GM19025 (cell line): Measurements from ENCODE around the gene TMEM220.

Experiments used
- ATAC-seq: cut with Tn5 transposase; IDR thresholded peaks from one replicate; pipeline ENCODE4 v1.9.1; 2021; ENCODE audit warnings: mild to moderate bottlenecking, low read depth, moderate library complexity; ENCODE audit not compliant: unreplicated experiment

Gene TMEM220

DNA sequence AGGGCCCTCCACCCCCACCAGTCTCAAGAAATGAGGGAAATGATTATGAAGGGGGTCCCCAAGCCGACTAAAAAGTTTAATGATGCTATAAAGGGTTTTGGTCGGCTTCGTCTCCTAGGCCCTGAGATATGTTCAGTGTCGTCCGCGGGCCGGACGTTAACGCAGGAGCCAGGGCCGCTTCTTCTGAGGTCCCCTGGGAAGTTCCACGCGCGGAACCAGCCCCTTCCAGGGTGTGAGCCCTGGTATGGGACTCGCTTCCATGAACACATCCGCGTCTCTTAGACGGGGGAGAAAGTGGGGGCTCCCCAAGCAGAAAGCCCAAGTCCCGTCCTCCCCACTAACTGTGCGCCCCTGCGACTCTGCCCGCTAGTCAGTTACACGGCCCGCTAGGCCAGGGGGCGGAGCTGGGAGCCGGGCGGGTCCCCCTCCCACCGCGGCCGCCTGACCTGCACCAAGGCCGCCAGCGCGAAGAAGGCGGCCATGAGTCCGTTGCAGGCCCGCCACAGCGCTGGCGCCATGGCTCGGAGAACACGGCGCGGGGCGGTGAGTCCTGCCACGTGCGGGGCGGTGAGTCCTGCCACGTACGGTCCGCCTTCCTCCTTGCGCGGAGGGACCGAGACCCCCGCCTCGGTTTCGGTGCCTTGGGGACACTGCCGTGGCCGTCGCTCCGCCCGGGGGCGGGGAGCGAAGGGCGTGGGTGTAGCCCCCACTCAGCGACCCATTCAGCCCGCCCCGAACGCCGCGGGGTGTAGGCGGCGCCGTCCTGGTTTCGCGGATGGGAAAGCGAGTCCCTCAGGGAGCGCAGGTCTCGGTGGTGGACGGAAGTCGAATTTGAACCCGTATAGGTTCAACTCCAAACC lies at the start of gene TMEM220:
Gene TMEM220, minus strand, starts transcription at position 690 of the 860 bp plus-strand sequence. Its CDS starts 172 bp downstream, at position 518.
- peak; percentile 62 for ATAC-seq

DNA sequence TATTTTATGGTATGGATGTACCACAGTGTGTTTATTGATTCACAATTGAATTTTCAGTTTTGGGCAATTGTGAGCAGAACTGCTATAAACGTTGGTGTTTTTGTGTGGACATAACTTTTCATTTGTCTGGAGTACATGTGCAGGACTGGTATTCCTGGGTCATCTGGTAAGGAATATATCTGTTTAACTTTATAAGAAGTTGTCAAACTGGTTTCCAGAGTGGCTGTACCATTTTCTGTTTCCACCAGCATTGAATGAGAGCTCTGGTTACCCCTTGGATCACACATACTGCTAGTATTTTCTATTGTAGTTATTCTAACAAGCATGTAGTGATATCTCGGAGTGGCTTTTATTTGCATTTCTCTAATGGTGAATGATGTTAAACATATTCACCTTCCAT lies 49.8 kb upstream of the TMEM220 start:
- no peak for ATAC-seq

DNA sequence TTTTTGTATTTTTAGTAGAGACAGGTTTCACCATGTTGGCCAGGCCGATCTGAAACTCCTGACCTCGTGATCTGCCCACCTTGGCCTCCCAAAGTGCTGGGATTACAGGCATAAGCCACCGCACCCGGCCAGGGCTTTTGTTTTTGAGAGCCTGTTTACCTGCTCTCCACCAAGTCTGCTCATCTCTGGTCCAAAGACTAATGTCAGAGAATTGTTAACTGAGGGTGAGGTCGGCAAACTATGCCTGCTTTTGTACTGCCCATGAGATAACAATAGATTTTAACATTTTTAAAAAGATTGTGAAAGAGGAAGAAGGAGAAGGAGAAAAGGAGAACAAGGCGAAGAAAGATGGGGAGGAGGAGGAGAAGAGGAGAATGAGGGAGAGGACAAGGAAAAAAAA lies 48.1 kb upstream of the TMEM220 start:
- no peak for ATAC-seq

DNA sequence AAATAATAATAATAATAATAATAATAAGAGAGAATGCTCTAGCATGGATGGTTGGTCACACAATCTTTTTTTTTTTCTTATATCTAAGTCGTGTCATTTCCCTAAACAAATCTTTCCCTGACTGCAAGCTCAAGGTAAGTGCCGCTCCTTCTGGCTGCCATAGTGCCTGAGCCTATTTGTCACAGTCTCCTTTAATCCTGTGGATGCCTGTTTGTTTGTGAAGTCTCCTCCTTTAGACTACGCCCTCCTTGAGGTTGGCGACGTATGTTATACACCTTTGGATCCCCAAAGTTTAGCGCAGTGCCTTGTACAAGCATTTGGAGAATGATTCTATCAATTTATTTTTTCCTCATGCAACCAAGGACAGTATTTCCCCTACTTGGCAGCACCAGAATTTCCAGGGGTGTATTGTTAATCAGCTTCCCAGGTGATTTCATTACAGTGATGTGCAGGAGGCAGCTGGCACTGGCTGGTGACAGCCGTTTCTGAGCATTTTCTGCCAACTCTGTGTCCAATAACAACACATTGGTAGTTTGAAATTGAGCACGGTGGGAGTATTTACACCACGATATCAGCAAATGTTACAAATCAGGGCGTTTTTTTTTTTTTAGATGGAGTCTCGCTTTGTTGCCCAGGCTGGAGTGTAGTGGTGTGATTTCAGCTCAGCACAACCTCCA lies 47.4 kb upstream of the TMEM220 start:
- no peak for ATAC-seq

DNA sequence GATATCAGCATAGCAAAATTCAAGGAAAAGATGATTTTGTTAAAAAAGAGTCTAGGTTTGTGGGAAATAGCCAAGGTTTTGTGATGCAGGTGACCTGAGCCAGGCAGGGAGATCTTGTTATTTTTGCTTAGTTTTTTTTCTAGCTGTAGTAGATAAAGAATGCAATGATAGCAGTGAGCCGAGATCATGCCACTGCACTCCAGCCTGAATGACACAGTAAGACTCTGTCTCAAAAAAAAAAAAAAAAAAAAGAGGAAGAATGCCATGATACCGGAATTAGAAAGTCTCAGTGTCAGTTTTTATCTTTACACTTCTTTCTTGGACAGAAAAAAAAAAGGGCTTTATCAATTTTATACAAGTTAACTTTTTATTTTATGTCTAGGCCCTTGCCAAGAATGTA lies 46.6 kb upstream of the TMEM220 start:
- ATAC-seq = no peak

DNA sequence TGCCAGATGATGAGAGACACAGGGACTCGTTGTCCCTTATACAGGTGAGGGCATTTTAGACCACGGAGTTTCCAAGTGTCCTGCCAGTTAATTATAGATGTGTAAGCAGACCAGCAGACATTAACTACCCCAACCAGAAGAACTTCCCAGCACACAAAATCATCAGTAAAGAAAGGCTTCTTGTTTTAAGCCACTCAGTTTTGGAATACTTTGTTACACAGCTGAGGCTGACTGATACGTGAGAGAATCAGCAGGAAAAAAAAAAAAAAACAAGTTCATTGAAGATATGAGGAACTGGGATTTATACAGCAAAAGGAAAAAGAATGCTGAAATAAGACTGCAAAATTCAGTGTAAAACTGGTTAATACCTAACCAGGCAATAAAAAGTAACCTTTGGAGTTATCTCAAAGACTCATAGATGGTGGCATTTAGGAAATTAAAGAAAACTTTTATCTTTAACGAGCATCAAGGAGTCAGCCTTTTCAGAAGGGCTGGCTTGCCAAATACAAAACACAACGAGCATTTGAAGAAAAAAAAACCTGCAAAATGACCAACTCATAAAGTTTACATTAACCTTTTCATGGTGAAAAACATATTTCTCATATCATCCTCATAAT lies 46.0 kb upstream of the TMEM220 start:
- ATAC-seq = no peak

DNA sequence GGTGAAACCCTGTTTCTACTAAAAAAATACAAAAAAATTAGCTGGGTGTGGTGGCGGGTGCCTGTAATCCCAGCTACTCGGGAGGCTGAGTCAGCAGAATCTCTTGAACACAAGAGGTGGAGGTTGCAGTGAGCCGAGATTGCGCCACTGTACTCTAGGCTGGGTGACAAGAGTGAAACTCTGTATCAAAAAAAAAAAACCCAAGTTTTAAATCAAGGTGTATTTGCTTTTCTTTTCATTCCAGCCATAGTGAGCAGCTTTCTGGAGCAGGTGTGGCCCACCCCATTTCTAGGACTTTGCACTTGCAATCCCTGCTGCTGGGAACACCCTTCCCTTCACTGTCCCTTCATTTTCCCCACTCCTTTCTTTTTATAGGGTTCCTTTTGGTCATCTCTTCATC lies 45.2 kb upstream of the TMEM220 start:
- ATAC-seq = no peak

DNA sequence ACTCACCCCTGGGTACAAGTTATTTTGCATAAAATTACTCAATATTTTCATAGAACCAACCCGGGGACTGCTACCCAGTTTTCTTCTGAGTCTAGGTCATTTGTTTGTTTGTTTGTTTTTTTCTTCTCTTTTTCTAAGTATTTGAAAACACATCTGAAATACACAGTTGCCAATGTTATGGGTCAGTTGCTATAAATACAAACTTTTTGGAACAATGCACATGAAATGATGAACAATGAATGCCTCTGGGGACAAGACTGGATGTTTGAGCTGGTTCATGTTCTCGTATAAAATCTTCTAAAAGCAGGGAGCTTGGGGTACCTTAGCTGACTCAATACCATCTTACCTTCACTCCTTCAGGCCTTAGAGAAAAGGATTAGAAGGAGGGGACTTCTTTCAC lies 43.6 kb upstream of the TMEM220 start:
- ATAC-seq = no peak

DNA sequence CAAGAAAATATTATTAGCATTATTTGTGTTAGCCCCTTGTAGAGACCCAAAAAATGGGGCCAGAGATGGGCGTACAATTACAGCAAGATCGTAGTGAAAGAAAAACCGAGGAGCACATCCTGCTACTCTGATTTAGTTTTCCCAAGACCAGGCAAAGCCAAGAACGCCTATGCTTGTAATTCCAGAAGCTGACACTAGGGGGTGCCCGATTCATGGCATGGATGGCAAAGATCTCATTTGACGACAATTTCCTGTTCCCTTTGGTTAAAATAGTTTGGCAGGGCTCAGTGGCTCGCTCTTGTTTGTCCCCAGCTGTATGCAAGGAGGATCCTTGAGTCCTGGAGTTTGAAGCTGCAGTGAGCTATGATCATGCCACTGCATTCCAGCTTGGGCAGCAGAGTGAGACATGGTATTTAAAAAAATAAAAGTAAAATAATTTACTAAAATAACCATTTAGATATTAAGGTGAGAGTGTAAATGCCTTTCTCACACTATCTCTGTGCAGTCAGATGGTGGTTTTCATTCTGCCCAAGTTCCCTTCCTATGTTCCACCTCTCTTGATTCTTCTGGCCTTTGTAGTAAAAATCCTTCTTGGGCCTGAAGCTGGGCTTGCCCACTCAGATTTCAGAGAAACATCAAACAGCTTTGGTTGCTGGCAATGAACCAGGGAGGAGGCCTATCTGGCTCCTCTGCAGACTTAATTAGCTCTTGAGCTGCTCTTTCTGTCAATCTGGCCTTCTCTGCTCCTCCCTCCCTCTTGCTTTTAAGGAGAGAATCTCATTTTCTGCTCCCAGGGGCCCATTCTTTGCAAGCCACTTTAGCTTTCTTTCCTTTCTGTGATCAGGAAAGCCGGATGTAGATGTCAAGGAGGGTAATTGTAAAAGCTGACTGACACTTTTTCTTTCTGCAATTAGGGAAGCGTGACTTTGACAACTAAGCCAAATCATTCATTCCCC lies 42.9 kb upstream of the TMEM220 start:
- no peak for ATAC-seq

DNA sequence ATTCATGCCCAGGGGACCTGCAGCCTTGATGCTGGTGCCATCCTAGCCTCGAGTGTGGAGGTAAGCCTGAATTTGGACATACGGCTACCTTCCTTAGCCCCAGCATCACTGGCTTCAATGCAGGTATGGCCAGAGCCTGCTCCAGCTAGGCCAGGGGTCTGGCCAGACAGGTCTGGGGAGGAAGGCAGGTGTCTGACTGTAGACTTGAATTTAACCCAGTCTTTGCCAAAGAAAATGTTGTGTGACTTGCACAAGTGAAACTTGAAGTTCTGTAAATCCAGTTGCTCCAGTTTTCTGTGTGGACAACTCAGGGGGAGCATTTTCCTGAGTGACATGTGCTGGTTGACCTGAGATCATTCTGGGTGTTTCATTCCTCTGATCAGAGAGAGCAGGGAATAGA lies 41.3 kb upstream of the TMEM220 start:
- no peak for ATAC-seq

DNA sequence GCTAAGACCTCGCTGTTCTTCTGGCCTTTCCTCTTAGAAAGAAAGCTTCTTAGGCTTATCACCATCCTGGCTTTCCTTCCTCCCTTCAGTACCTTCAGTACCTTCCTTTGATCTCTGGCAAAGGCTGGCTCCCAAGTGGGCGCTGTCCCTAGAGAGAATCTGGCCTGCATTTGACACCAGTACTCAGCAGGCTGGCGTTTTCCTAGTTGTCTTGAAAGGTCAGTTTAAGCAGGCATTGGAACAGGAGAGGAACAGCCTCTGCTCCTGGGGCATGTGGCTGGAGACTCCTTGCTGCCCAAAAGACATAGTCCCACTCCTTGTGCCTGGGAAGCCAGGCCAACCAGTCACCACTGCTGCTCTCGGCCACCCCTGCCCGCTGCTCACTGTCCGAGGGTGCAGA lies 40.0 kb upstream of the TMEM220 start:
- ATAC-seq = no peak

DNA sequence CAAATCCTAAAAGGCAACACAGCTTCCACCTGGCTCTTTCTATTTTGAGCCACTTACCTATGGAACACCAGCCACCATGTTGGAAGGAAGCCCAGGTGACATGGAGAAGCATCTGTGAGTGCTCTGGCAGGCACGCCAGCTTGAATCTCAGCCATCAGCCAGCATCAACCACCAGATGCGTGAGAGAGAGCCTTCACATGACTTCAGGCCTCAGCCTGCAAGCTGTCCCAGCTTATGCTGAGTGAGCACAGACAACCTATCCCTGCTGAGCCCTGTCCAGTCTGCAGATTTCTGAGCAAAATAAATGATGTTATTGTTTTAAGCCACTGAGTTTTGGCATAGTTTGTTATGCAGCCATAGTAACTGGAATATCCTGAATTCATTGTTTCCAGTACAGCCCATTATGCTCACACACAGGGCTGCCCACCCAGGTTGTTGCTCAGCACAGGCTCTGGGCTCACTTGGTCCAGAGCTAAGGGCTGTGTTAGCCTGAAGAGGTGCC lies 39.0 kb upstream of the TMEM220 start:
- ATAC-seq = no peak

DNA sequence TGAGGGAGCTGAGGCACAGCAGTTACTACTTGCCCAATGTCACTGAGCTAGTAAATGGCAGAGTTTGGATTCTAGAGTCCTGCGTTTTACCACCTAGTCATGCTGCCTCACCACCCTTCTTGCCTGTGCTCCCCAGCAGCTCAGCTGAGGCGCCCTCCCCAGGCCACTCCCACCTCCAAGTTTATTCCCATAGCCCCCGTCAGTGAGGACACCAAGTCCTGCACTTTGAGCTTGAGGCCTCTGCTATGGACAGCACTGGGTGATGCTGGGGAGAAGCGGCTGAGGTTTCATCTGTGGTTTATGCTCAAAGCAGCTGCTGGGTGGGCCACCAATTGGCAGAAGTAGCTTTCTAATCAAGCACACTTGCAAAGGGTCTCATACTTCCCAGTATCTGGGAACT lies 37.4 kb upstream of the TMEM220 start:
- ATAC-seq = no peak

DNA sequence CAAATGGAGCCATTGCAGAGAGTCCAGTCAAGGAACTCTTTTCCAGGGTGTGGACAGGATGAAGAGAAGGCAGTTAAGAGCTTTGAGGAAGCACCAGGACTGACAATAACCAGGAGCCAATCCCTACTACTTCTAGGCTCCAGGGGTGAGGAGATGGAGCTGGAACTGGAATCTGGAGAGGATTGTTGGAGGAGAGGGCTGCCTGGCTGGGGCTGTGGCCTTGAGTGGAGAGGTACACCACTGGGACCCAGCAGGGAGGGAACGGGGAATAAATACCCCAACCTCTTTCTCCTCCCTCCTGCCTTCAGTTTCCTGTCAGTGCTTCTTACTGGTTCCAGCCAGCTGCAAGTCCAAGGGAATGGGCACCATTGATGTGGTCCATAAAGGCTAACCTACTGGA lies 32.2 kb upstream of the TMEM220 start:
- ATAC-seq = no peak

DNA sequence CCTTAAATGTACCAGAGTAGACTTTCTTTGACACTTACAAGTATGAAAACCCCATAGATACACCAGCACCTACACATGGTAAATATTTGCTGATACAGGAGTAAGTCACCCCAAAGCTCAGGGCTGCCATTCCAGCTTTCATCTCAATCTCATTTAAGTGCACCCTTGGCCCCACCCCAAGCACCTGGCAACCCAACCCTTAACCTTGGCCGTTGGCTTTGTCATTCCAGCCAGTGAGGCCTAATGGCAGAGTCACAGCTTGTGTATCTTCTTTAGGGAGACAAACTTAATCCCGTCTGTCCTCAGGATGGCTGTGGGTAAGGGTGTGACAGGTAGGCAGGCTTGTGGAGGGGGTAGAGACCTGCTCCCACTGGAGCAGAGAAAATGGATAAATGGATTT lies 31.5 kb upstream of the TMEM220 start:
- ATAC-seq = no peak

DNA sequence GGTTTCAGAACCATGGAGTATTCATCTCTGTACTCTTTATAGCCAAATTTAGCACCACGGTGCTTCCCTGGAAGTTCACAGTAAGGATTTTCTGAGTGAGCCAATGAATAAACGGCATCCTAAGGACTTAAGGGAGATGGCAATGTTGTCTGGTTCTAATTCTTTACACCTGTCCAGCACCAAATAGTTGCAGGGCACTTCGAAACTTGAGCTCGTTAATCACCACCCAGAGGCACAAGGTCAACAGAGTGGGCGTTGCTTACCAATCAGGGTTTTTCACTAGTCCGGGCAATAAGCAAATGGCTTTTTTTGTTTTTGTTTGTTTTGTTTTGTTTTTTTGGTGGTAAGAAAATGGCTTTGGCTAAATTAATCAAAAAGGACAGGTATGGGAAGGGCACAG lies 28.2 kb upstream of the TMEM220 start:
- no peak for ATAC-seq

DNA sequence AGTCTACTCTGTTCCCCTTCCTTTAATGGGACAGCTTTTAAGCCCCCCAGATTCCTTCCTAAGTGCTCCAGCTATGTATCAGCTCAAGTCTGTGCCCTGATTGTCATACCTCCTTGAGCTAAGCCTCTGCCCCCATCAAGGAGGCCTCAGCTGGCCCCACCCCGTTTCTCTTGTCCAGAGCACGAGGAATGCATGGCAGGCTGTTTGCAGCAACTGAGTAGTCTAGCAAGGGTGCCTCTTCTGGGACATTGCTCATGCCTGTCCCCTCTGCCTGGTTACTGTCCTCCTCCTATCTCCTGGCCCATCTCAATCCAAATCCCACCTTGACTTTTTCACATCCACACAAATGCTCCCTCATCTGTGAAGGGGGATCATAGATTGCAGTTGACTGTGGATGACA lies 27.8 kb upstream of the TMEM220 start:
- ATAC-seq = no peak

DNA sequence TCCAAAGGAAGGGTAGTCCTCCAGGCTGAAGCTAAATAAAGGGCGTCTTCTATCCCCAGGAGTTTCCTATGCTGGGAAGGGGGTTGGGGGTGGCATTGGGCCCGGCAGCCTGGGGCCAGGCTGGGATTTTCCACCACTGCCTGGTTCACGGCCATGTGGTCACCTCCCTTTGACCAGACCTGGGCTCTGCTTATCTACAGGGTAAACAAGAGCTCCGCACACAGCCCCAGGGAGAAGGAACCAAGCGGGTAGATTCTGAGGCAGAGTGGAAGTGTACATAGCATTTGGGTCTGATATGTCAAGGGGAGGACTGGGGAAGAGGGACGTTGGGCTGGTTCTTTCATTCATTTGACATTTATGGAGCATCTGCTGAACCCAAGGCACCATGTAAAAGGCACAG lies 27.2 kb upstream of the TMEM220 start:
- ATAC-seq = no peak

DNA sequence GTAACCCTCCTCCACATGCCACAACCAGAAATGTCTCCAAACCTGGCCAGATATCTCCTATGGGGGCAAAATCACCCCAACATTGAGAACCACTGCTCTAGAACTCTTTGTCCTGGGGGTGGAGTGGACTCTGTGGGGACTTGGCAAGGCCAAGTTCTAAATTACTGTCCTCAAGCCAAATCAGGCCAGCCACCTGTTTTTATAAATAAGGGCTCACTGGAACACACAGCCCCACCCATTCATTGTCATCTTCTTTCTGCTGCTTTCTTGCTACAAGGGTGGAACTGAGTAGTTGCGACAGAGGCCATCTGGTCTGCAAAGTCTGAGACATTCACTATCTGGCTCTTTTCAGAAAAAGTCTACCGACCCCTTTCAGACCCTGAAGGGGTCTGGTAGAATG lies 26.8 kb upstream of the TMEM220 start:
- ATAC-seq = no peak

DNA sequence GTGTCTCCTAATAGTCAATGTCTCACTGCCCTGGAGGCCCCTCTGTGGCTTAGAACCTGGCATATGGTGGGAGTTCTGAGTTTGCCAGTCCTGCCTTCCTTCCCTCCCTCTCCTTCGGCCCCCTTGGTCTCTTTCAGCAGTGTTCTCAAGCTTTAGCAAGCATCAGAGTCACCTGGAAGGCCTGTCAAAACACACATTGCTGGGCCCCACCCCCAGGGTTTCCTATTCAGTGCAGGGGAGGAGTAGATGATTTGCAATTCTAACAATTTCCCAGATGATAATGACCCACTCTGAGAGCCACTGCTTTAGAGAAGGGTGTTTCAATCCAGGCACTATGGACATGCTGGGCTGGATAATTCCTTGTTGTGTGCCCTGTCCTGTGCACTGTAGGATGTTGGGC lies 26.4 kb upstream of the TMEM220 start:
- no peak for ATAC-seq
